Upper lobe of left lung (tissue), 6 donors: Measurements from ENCODE around the gene GFI1B. TPM values are rescaled to one million over a fixed set of nuclear protein-coding genes. Genes with fewer than 3 reads are reported as not detected.

ENCODE experiments used
- ATAC-seq, 2 donors: fragments of 200-7000 bp; cut with Tn5 transposase; one replicate each; pipeline ENCODE4 v1.9.1; 2022; ENCODE audit warnings: mild to moderate bottlenecking in 2 of 2, moderate library complexity in 2 of 2; ENCODE audit not compliant: low FRiP score in 2 of 2
- DNase-seq, 2 donors: peaks; one replicate each; pipeline ENCODE4 v3.0.0-alpha.2; 2019 to 2020
- H3K27ac ChIP-seq, 4 donors: fragments of 200-600 bp; sonication (generic); one replicate each; pipeline ENCODE4 v1.5.1; 2016 to 2019
- H3K27me3 ChIP-seq, 4 donors: fragments of 200-600 bp; sonication (generic); one replicate each; pipeline ENCODE4 v1.5.1; 2017 to 2019
- H3K36me3 ChIP-seq, 4 donors: fragments of 200-600 bp; sonication (generic); one replicate each; pipeline ENCODE4 v1.5.1; 2016 to 2019
- H3K4me1 ChIP-seq, 4 donors: fragments of 200-600 bp; sonication (generic); one replicate each; pipeline ENCODE4 v1.5.1; 2018 to 2019
- H3K4me3 ChIP-seq, 4 donors: fragments of 200-600 bp; sonication (generic); one replicate each; pipeline ENCODE4 v1.5.1; 2017 to 2019; ENCODE audit warnings: mild to moderate bottlenecking in 2 of 4, moderate library complexity in 1 of 4
- H3K9me3 ChIP-seq, 4 donors: fragments of 200-600 bp; sonication (generic); one replicate each; pipeline ENCODE4 v1.5.1; 2018 to 2019
- CTCF ChIP-seq, 6 experiments: fragments of 450-650 bp in 4 of 6; fragments of 200-600 bp in 2 of 6; sonication (generic) in 2 of 6; IDR thresholded peaks; one replicate each; pipeline ENCODE4 v1.5.1; 2016 to 2019; ENCODE audit warnings: antibody characterized with exemption in 6 of 6
- EP300 ChIP-seq, 4 donors: sonication (generic); formaldehyde crosslinking; IDR thresholded peaks; one replicate each; pipeline ENCODE4 v1.5.1; 2017; ENCODE audit warnings: antibody characterized with exemption in 4 of 4, control low read depth in 2 of 4
- POLR2A ChIP-seq, 4 donors: fragments of 450-650 bp; IDR thresholded peaks; one replicate each; pipeline ENCODE4 v1.5.1; 2016 to 2017; ENCODE audit warnings: antibody characterized with exemption in 4 of 4, mild to moderate bottlenecking in 2 of 4
- POLR2AphosphoS5 ChIP-seq, 2 donors: sonication (generic); formaldehyde crosslinking; IDR thresholded peaks; one replicate each; pipeline ENCODE4 v1.5.1; 2017; ENCODE audit warnings: antibody characterized with exemption in 2 of 2
- WGBS, 2 donors: methylation state at CpG; one replicate each; pipeline ENCODE4 v1.1.5; 2017 to 2018; 5-methylcytosine and 5-hydroxymethylcytosine counted together
- total RNA-seq, 6 donors: library from RNA; depleted of rRNA in 4 of 6; stranded (reverse); fragments of >200 nt in 4 of 6; gene quantifications; one replicate each; pipeline versions ENCODE4 v1.1.0 to v1.2.1, GENCODE V29; 2016 to 2021
- donor health status: DM: no; HTN: no; CAD: no; lungs with moderate emphysema.
- donor health status: DM: no; HTN: yes; CAD: no; lungs with severe emphysema.

GFI1B gene
- total RNA-seq, 6 donors from 2014 or later, result 0.97 to 3.5 (median 1.9) TPM

GRCh38 chr9:132973166-132973565 lies 5.3 kb upstream of the GFI1B start:
- Histone ChIP-seq H3K36me3 (no peaks in the 10 kb centered on the region), H3K9me3 (no peaks in the 10 kb centered on the region), H3K27me3 (no peaks in the 10 kb centered on the region), H3K4me3 (no peak overlapping the region), H3K4me1 (peaks cover 2 to 13% (median 10%) of the 10 kb centered on the region in 4 donors), H3K27ac (no peak overlapping the region)
- no peak for TF ChIP-seq EP300 (IDR thresholded peaks at IDR 0.05)
- TF ChIP-seq CTCF (IDR thresholded peaks at IDR 0.05), result no peak
- no peak for TF ChIP-seq POLR2A (IDR thresholded peaks at IDR 0.05)
- TF ChIP-seq POLR2AphosphoS5 (IDR thresholded peaks at IDR 0.05), result no peak
- DNase-seq (no peak), ATAC-seq (no peak)
- WGBS, 2 donors, result 79 to 80% methylated on average over 15 to 18 of the region's 18 CpGs

GRCh38 chr9:132973713-132974112 lies 4.8 kb upstream of the GFI1B start:
- H3K36me3 ChIP-seq, result no peaks in the 10 kb centered on the region
- ATAC-seq, result no peak
- peaks cover 0 to 4% (median under 1%) of the 10 kb centered on the region in 4 donors for H3K27me3 ChIP-seq
- no peaks in the 10 kb centered on the region for H3K9me3 ChIP-seq
- TF ChIP-seq POLR2A (IDR thresholded peaks at IDR 0.05), result no peak
- TF ChIP-seq POLR2AphosphoS5 (IDR thresholded peaks at IDR 0.05), result no peak
- TF ChIP-seq EP300 (IDR thresholded peaks at IDR 0.05), result no peak
- no peak for TF ChIP-seq CTCF (IDR thresholded peaks at IDR 0.05)
- H3K4me1 ChIP-seq, result peaks cover 2 to 13% (median 10%) of the 10 kb centered on the region in 4 donors
- H3K27ac ChIP-seq, result no peak overlapping the region
- no peak for DNase-seq
- 83 to 89% methylated on average over 5 of the region's 5 CpGs for WGBS, 2 donors
- H3K4me3 ChIP-seq, result no peak overlapping the region

- Histone ChIP-seq H3K4me1 (peaks cover 2 to 12% (median 9%) of the 10 kb centered on the region in 4 donors), H3K27ac (no peak overlapping the region), H3K4me3 (no peak overlapping the region), H3K9me3 (no peaks in the 10 kb centered on the region), H3K36me3 (no peaks in the 10 kb centered on the region), H3K27me3 (peaks cover 0 to 12% (median 6%) of the 10 kb centered on the region in 4 donors)
- ATAC-seq (no peak), DNase-seq (no peak)
- TF ChIP-seq EP300 (IDR thresholded peaks at IDR 0.05), result no peak
- no peak for TF ChIP-seq POLR2A (IDR thresholded peaks at IDR 0.05)
- TF ChIP-seq CTCF (IDR thresholded peaks at IDR 0.05), result no peak
- TF ChIP-seq POLR2AphosphoS5 (IDR thresholded peaks at IDR 0.05), result no peak
- 52 to 53% methylated on average over 6 of the region's 6 CpGs for WGBS, 2 donors
Measured at GRCh38 chr9:132975961-132976360, 2.5 kb upstream of the GFI1B start.

GRCh38 chr9:132976571-132976970 lies 1.9 kb upstream of the GFI1B start:
- no peaks in the 10 kb centered on the region for H3K36me3 ChIP-seq
- H3K4me3 ChIP-seq, result no peak overlapping the region
- no peak for DNase-seq
- H3K27ac ChIP-seq, result no peak overlapping the region
- H3K9me3 ChIP-seq, result no peaks in the 10 kb centered on the region
- whole genome bisulfite sequencing, 2 donors, result 77 to 83% methylated on average over 3 of the region's 3 CpGs
- ATAC-seq, result no peak
- TF ChIP-seq CTCF (IDR thresholded peaks at IDR 0.05) (no peak), POLR2AphosphoS5 (IDR thresholded peaks at IDR 0.05) (no peak), EP300 (IDR thresholded peaks at IDR 0.05) (no peak), POLR2A (IDR thresholded peaks at IDR 0.05) (no peak)
- H3K4me1 ChIP-seq, result peaks cover 2 to 9% (median 7%) of the 10 kb centered on the region in 4 donors
- peaks cover 0 to 12% (median 6%) of the 10 kb centered on the region in 4 donors for H3K27me3 ChIP-seq

- peaks cover 0 to 12% (median 6%) of the 10 kb centered on the region in 4 donors for H3K27me3 ChIP-seq
- no peak for TF ChIP-seq POLR2AphosphoS5 (IDR thresholded peaks at IDR 0.05)
- no peak for TF ChIP-seq CTCF (IDR thresholded peaks at IDR 0.05)
- TF ChIP-seq POLR2A (IDR thresholded peaks at IDR 0.05), result no peak
- TF ChIP-seq EP300 (IDR thresholded peaks at IDR 0.05), result no peak
- H3K36me3 ChIP-seq, result no peaks in the 10 kb centered on the region
- DNase-seq, result no peak
- no peaks in the 10 kb centered on the region for H3K9me3 ChIP-seq
- 16 to 22% methylated on average over 2 of the region's 2 CpGs for WGBS, 2 donors
- ATAC-seq, result no peak
- H3K4me3 ChIP-seq, result no peak overlapping the region
- peaks cover 0 to 4% (median 1%) of the 10 kb centered on the region in 4 donors for H3K4me1 ChIP-seq
- H3K27ac ChIP-seq, result no peak overlapping the region
Measured at GRCh38 chr9:132978112-132978450, 413 bp upstream of the GFI1B start.
